ENCODE data around the gene WNT3A.

- TF ChIP-seq CTCF (IDR thresholded peaks at IDR 0.05) = no peak
- no peak for TF ChIP-seq POLR2A (IDR thresholded peaks at IDR 0.05)
These were observed 87.7 kb downstream of the WNT3A start for GRCh38 chr1:228094432-228095016.

Measured in esophagus squamous epithelium (tissue), 4 donors.